GM23338 (cell line): ENCODE results near the gene MACO1.
A peak's percentile ranks its signal among the peaks of the same experiment; 100 is the strongest.

ENCODE experiments used
- EZH2 ChIP-seq: fragments of 200-600 bp; sonication (generic); IDR thresholded peaks from one replicate; pipeline ENCODE4 v1.8.0; 2017; ENCODE audit warnings: antibody characterized with exemption, mild to moderate bottlenecking, low read depth; ENCODE audit not compliant: unreplicated experiment
- EZH2phosphoT487 ChIP-seq: fragments of 200-600 bp; sonication (generic); IDR thresholded peaks from one replicate; pipeline ENCODE4 v1.8.1; 2018; ENCODE audit warnings: antibody characterized with exemption; ENCODE audit not compliant: unreplicated experiment
- NANOG ChIP-seq: IDR thresholded peaks from 2 replicates; pipeline ENCODE4 v1.6.1; 2016; ENCODE audit warnings: antibody characterized with exemption, borderline replicate concordance
- POLR2AphosphoS5 ChIP-seq: IDR thresholded peaks from 2 replicates; pipeline ENCODE4 v1.6.1; 2016; ENCODE audit warnings: antibody characterized with exemption, low read depth
- ZNF114 ChIP-seq: fragments of 250-450 bp; sonication (Bioruptor Pico); IDR thresholded peaks from 2 replicates; pipeline ENCODE4 v1.5.0; 2020; ENCODE audit warnings: mild to moderate bottlenecking, moderate library complexity
- ZNF331 ChIP-seq: fragments of 250-450 bp; sonication (Bioruptor Pico); IDR thresholded peaks from 2 replicates; pipeline ENCODE4 v1.5.0; 2020; ENCODE audit warnings: low read depth, mild to moderate bottlenecking, moderate library complexity
- TF ChIP-seq, protein P1 (sequence below), 2 experiments: fragments of 200-600 bp in 1 of 2; sonication (generic) in 1 of 2; conservative IDR thresholded peaks; 2 replicates each; pipeline versions ENCODE4 v1.5.1 to v1.6.1; 2016 to 2017; ENCODE audit warnings: antibody characterized with exemption in 2 of 2, low read depth in 2 of 2, mild to moderate bottlenecking in 2 of 2, moderate library complexity in 1 of 2
- TF ChIP-seq, protein P2 (sequence below): IDR thresholded peaks from one replicate; pipeline ENCODE4 v1.6.1; 2018; ENCODE audit warnings: antibody characterized with exemption; ENCODE audit not compliant: unreplicated experiment
- TF ChIP-seq, protein P3 (sequence below): IDR thresholded peaks from 2 replicates; pipeline ENCODE4 v1.6.1; 2016; ENCODE audit warnings: antibody characterized with exemption
- TF ChIP-seq, protein P4 (sequence below): fragments of 250-450 bp; sonication (Bioruptor Pico); IDR thresholded peaks from 2 replicates; pipeline ENCODE4 v1.5.0; 2020; ENCODE audit warnings: mild to moderate bottlenecking, moderate library complexity

DNA sequence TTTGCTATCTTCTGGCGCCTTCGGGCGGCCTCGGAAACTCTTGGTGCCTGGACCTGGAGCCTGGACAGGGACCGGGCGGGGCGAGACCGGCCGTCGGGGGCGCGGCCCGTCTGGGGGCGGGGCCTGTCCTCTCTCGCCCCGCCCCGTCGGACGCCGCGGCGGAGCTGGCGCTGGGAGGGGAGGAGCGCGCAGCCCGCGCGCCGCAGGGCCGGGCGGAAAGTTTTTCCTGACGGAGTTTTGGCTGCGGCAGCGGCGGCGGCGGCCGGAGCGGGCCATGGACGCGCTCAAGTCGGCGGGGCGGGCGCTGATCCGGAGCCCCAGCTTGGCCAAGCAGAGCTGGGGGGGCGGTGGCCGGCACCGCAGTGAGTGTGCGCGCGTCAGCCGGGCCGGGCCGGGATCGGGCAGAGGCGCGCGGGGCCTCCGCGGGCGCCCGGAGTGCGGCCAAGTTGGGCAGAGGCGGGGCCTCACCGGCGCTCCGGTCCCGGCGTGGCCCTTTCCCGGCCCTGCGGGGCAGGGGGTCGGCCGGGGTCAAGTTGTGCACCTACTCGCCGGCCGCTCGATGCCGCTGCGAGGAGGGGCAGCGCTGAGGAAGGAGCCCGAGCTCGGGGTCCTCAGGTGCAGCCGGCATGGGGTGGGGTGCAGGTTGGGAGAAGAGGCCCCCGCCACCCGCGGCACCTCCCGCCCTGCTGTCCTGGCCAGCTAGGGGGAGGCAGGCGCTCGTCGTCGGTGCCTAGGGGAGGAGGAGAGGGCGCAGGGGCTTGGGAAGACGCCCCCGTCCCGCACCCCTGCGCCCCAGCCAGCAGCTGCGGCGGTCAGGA, 112.9 kb downstream of the MACO1 start, which contains the start of gene LDLRAP1:
- TF ChIP-seq, protein P1, sequence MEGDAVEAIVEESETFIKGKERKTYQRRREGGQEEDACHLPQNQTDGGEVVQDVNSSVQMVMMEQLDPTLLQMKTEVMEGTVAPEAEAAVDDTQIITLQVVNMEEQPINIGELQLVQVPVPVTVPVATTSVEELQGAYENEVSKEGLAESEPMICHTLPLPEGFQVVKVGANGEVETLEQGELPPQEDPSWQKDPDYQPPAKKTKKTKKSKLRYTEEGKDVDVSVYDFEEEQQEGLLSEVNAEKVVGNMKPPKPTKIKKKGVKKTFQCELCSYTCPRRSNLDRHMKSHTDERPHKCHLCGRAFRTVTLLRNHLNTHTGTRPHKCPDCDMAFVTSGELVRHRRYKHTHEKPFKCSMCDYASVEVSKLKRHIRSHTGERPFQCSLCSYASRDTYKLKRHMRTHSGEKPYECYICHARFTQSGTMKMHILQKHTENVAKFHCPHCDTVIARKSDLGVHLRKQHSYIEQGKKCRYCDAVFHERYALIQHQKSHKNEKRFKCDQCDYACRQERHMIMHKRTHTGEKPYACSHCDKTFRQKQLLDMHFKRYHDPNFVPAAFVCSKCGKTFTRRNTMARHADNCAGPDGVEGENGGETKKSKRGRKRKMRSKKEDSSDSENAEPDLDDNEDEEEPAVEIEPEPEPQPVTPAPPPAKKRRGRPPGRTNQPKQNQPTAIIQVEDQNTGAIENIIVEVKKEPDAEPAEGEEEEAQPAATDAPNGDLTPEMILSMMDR (conservative IDR thresholded peaks at IDR 0.05; ENCODE audit: low read depth in 2 of 2), result 0 out of 4 replicates have a peak, but pooled peaks of 1 of the 2 experiments have one; percentile 19
- TF ChIP-seq, protein P2, sequence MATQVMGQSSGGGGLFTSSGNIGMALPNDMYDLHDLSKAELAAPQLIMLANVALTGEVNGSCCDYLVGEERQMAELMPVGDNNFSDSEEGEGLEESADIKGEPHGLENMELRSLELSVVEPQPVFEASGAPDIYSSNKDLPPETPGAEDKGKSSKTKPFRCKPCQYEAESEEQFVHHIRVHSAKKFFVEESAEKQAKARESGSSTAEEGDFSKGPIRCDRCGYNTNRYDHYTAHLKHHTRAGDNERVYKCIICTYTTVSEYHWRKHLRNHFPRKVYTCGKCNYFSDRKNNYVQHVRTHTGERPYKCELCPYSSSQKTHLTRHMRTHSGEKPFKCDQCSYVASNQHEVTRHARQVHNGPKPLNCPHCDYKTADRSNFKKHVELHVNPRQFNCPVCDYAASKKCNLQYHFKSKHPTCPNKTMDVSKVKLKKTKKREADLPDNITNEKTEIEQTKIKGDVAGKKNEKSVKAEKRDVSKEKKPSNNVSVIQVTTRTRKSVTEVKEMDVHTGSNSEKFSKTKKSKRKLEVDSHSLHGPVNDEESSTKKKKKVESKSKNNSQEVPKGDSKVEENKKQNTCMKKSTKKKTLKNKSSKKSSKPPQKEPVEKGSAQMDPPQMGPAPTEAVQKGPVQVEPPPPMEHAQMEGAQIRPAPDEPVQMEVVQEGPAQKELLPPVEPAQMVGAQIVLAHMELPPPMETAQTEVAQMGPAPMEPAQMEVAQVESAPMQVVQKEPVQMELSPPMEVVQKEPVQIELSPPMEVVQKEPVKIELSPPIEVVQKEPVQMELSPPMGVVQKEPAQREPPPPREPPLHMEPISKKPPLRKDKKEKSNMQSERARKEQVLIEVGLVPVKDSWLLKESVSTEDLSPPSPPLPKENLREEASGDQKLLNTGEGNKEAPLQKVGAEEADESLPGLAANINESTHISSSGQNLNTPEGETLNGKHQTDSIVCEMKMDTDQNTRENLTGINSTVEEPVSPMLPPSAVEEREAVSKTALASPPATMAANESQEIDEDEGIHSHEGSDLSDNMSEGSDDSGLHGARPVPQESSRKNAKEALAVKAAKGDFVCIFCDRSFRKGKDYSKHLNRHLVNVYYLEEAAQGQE, result no peak
- TF ChIP-seq POLR2AphosphoS5 (peak; percentile 70), EZH2phosphoT487 (no peak), EZH2 (no peak), ZNF114 (no peak), ZNF331 (no peak), NANOG (no peak)
- TF ChIP-seq, protein P3, sequence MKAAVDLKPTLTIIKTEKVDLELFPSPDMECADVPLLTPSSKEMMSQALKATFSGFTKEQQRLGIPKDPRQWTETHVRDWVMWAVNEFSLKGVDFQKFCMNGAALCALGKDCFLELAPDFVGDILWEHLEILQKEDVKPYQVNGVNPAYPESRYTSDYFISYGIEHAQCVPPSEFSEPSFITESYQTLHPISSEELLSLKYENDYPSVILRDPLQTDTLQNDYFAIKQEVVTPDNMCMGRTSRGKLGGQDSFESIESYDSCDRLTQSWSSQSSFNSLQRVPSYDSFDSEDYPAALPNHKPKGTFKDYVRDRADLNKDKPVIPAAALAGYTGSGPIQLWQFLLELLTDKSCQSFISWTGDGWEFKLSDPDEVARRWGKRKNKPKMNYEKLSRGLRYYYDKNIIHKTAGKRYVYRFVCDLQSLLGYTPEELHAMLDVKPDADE, result no peak
- TF ChIP-seq, protein P4, sequence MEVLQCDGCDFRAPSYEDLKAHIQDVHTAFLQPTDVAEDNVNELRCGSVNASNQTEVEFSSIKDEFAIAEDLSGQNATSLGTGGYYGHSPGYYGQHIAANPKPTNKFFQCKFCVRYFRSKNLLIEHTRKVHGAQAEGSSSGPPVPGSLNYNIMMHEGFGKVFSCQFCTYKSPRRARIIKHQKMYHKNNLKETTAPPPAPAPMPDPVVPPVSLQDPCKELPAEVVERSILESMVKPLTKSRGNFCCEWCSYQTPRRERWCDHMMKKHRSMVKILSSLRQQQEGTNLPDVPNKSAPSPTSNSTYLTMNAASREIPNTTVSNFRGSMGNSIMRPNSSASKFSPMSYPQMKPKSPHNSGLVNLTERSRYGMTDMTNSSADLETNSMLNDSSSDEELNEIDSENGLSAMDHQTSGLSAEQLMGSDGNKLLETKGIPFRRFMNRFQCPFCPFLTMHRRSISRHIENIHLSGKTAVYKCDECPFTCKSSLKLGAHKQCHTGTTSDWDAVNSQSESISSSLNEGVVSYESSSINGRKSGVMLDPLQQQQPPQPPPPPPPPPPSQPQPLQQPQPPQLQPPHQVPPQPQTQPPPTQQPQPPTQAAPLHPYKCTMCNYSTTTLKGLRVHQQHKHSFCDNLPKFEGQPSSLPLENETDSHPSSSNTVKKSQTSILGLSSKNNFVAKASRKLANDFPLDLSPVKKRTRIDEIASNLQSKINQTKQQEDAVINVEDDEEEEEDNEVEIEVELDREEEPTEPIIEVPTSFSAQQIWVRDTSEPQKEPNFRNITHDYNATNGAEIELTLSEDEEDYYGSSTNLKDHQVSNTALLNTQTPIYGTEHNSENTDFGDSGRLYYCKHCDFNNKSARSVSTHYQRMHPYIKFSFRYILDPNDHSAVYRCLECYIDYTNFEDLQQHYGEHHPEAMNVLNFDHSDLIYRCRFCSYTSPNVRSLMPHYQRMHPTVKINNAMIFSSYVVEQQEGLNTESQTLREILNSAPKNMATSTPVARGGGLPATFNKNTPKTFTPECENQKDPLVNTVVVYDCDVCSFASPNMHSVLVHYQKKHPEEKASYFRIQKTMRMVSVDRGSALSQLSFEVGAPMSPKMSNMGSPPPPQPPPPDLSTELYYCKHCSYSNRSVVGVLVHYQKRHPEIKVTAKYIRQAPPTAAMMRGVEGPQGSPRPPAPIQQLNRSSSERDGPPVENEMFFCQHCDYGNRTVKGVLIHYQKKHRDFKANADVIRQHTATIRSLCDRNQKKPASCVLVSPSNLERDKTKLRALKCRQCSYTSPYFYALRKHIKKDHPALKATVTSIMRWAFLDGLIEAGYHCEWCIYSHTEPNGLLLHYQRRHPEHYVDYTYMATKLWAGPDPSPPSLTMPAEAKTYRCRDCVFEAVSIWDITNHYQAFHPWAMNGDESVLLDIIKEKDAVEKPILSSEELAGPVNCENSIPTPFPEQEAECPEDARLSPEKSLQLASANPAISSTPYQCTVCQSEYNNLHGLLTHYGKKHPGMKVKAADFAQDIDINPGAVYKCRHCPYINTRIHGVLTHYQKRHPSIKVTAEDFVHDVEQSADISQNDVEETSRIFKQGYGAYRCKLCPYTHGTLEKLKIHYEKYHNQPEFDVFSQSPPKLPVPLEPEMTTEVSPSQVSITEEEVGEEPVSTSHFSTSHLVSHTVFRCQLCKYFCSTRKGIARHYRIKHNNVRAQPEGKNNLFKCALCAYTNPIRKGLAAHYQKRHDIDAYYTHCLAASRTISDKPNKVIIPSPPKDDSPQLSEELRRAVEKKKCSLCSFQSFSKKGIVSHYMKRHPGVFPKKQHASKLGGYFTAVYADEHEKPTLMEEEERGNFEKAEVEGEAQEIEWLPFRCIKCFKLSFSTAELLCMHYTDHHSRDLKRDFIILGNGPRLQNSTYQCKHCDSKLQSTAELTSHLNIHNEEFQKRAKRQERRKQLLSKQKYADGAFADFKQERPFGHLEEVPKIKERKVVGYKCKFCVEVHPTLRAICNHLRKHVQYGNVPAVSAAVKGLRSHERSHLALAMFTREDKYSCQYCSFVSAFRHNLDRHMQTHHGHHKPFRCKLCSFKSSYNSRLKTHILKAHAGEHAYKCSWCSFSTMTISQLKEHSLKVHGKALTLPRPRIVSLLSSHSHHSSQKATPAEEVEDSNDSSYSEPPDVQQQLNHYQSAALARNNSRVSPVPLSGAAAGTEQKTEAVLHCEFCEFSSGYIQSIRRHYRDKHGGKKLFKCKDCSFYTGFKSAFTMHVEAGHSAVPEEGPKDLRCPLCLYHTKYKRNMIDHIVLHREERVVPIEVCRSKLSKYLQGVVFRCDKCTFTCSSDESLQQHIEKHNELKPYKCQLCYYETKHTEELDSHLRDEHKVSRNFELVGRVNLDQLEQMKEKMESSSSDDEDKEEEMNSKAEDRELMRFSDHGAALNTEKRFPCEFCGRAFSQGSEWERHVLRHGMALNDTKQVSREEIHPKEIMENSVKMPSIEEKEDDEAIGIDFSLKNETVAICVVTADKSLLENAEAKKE (CRISPR knock-in tag), result no peak
